HCT116 (cell line): ENCODE measurements around the gene CACNB2. TPM values are rescaled to one million over a fixed set of nuclear protein-coding genes. Genes with fewer than 3 reads are reported as not detected.

Source experiments
- ATAC-seq: fragments of 200-7000 bp; cut with Tn5 transposase; 2 replicates; pipeline ENCODE4 v1.9.1; 2020; ENCODE audit warnings: mild to moderate bottlenecking, moderate library complexity
- BruUV-seq: library from RNA; stranded (reverse); fragments of 400-500 nt; replicated peaks from 2 replicates; lab custom pipeline; 2021; lab: Mats Ljungman, UMichigan
- CTCF ChIA-PET: fragments of 300-600 bp; sonication (Branson Sonifier 250); formaldehyde crosslinking; loops from one replicate; lab custom pipeline; 2021; ENCODE audit warnings: antibody characterized with exemption; lab: Charles Lee
- POLR2A ChIA-PET: fragments of 300-600, 350-600 bp; sonication (Branson Sonifier 250); formaldehyde crosslinking; loops from one replicate; lab custom pipeline; 2021; ENCODE audit warnings: antibody characterized with exemption; lab: Charles Lee
- RAD21 ChIA-PET, 2 experiments: fragments of 300-600 bp; sonication (Branson Sonifier 250); formaldehyde crosslinking; loops; one replicate each; lab custom pipeline; 2023; ENCODE audit warnings: low total read pairs in 2 of 2; ENCODE audit not compliant: uncharacterized antibody in 2 of 2, unreplicated experiment in 2 of 2, low non-redundant PET in 1 of 2; lab: Charles Lee
- DNase-seq: peaks from one replicate; pipeline ENCODE4 v3.0.0-alpha.2; 2010; ENCODE audit warnings: low read depth, low spot score
- H2AFZ ChIP-seq: fragments of 200-600 bp; shearing (Covaris generic), sonication (generic); 2 replicates; pipeline ENCODE4 v1.6.1; 2017; ENCODE audit warnings: low read depth, mixed run types, mixed read lengths, antibody characterized with exemption, low read length; ENCODE audit not compliant: poor library complexity, severe bottlenecking
- H3K27ac ChIP-seq: 2 replicates; pipeline ENCODE4 v1.5.1; 2012; ENCODE audit warnings: low read depth, low read length
- H3K27me3 ChIP-seq: fragments of 200-600 bp; sonication (generic); 2 replicates; pipeline ENCODE4 v1.6.1; 2016; ENCODE audit warnings: mixed run types, low read length, mixed read lengths; ENCODE audit not compliant: insufficient read depth
- H3K36me3 ChIP-seq, 2 experiments: fragments of 200-500 bp in 1 of 2; fragments of 200-600 bp in 1 of 2; sonication (Bioruptor generic) in 1 of 2; sonication (generic) in 1 of 2; 2 replicates each; pipeline versions ENCODE4 v1.5.1 to v1.6.1; 2014 to 2016; ENCODE audit warnings: low read length in 2 of 2, inconsistent platforms in 1 of 2, mixed read lengths in 1 of 2, mixed run types in 1 of 2; ENCODE audit not compliant: insufficient read depth in 2 of 2, control insufficient read depth in 1 of 2
- H3K4me1 ChIP-seq, 2 experiments: fragments of 200-600 bp in 1 of 2; sonication (generic) in 1 of 2; 2 replicates each; pipeline versions ENCODE4 v1.5.1 to v1.6.1; 2012 to 2017; ENCODE audit warnings: low read length in 2 of 2, inconsistent platforms in 1 of 2, mild to moderate bottlenecking in 1 of 2, mixed read lengths in 1 of 2, mixed run types in 1 of 2, moderate library complexity in 1 of 2; ENCODE audit not compliant: insufficient read depth in 2 of 2, control insufficient read depth in 1 of 2
- H3K4me2 ChIP-seq: fragments of 200-600 bp; sonication (generic); 2 replicates; pipeline ENCODE4 v1.6.1; 2017; ENCODE audit warnings: mixed run types, low read length, mixed read lengths
- H3K4me3 ChIP-seq, 2 experiments: fragments of 200-600 bp in 1 of 2; sonication (generic) in 1 of 2; replicated peaks in 1 of 2; 2 replicates each; pipeline ENCODE4 v1.5.1; 2011 to 2016; ENCODE audit warnings: low read length in 2 of 2, control low read depth in 1 of 2, low read depth in 1 of 2, mild to moderate bottlenecking in 1 of 2, mixed read lengths in 1 of 2, mixed run types in 1 of 2
- H3K79me2 ChIP-seq: fragments of 200-600 bp; sonication (generic); 2 replicates; pipeline ENCODE4 v1.6.1; 2017; ENCODE audit warnings: mild to moderate bottlenecking, mixed run types, low read length, moderate library complexity, mixed read lengths; ENCODE audit not compliant: insufficient read depth
- H3K9ac ChIP-seq: fragments of 200-600 bp; sonication (generic); 2 replicates; pipeline ENCODE4 v1.6.1; 2016; ENCODE audit warnings: low read length, mixed read lengths
- H3K9me2 ChIP-seq: fragments of 200-600 bp; sonication (generic), shearing (Covaris generic); 2 replicates; pipeline ENCODE4 v1.6.1; 2017; ENCODE audit warnings: mixed run types, mild to moderate bottlenecking, moderate library complexity; ENCODE audit not compliant: insufficient read depth
- H3K9me3 ChIP-seq, 2 experiments: fragments of 200-500 bp in 1 of 2; fragments of 200-600 bp in 1 of 2; sonication (Bioruptor generic) in 1 of 2; sonication (generic) in 1 of 2; 2 replicates each; pipeline ENCODE4 v1.6.1; 2014 to 2017; ENCODE audit warnings: low read length in 2 of 2, mixed read lengths in 2 of 2, inconsistent platforms in 1 of 2, low read depth in 1 of 2, mild to moderate bottlenecking in 1 of 2, mixed run types in 1 of 2, moderate library complexity in 1 of 2; ENCODE audit not compliant: control insufficient read depth in 1 of 2, insufficient read depth in 1 of 2
- H4K20me1 ChIP-seq: fragments of 200-600 bp; sonication (generic), shearing (Covaris generic); 2 replicates; pipeline ENCODE4 v1.6.1; 2017; ENCODE audit warnings: mixed run types, mild to moderate bottlenecking, moderate library complexity; ENCODE audit not compliant: insufficient read depth
- ATF3 ChIP-seq: IDR thresholded peaks from 2 replicates; pipeline ENCODE4 v1.6.1; 2012
- CTCF ChIP-seq, 3 experiments: fragments of 200-600 bp in 1 of 3; sonication (generic) in 1 of 3; IDR thresholded peaks in 2 of 3; conservative IDR thresholded peaks in 1 of 3; 2 replicates each; pipeline ENCODE4 v1.5.1; 2012 to 2017; ENCODE audit warnings: low read depth in 2 of 3, low read length in 2 of 3, antibody characterized with exemption in 1 of 3, borderline replicate concordance in 1 of 3, control low read depth in 1 of 3, mild to moderate bottlenecking in 1 of 3, mixed read lengths in 1 of 3, mixed run types in 1 of 3, moderate library complexity in 1 of 3; ENCODE audit not compliant: insufficient read depth in 1 of 3
- EGR1 ChIP-seq: IDR thresholded peaks from 2 replicates; pipeline ENCODE4 v1.6.1; 2012; ENCODE audit warnings: low read depth
- ELF1 ChIP-seq: IDR thresholded peaks from 2 replicates; pipeline ENCODE4 v1.6.1; 2012; ENCODE audit warnings: low read depth, borderline replicate concordance
- EZH2 ChIP-seq: fragments of 200-600 bp; sonication (generic); IDR thresholded peaks from 2 replicates; pipeline ENCODE4 v1.6.1; 2017; ENCODE audit warnings: antibody characterized with exemption, mixed run types
- EZH2phosphoT487 ChIP-seq: fragments of 200-600 bp; IDR thresholded peaks from 2 replicates; pipeline ENCODE4 v1.6.1; 2018; ENCODE audit warnings: antibody characterized with exemption, borderline replicate concordance
- FOSL1 ChIP-seq: IDR thresholded peaks from 2 replicates; pipeline ENCODE4 v1.6.1; 2012; ENCODE audit warnings: low read depth
- MAX ChIP-seq: IDR thresholded peaks from 2 replicates; pipeline ENCODE4 v1.6.1; 2012
- POLR2A ChIP-seq: IDR thresholded peaks from 2 replicates; pipeline ENCODE4 v1.7.0; 2011; ENCODE audit warnings: borderline replicate concordance; ENCODE audit not compliant: insufficient read depth, insufficient read length; ENCODE audit errors: extremely low read depth
- POLR2AphosphoS5 ChIP-seq: IDR thresholded peaks from 2 replicates; pipeline ENCODE4 v1.6.1; 2011; ENCODE audit warnings: mild to moderate bottlenecking, low read depth, low read length, moderate library complexity
- RAD21 ChIP-seq: IDR thresholded peaks from 2 replicates; pipeline ENCODE4 v1.6.1; 2012; ENCODE audit warnings: low read depth, mild to moderate bottlenecking
- REST ChIP-seq: IDR thresholded peaks from 2 replicates; pipeline ENCODE4 v1.6.1; 2012; ENCODE audit warnings: low read depth
- SIN3A ChIP-seq: IDR thresholded peaks from 2 replicates; pipeline ENCODE4 v1.6.1; 2012; ENCODE audit warnings: low read depth
- SP1 ChIP-seq: IDR thresholded peaks from 2 replicates; pipeline ENCODE4 v1.6.1; 2012; ENCODE audit warnings: low read depth
- SRF ChIP-seq: IDR thresholded peaks from 2 replicates; pipeline ENCODE4 v1.6.1; 2012; ENCODE audit warnings: low read depth
- TCF7L2 ChIP-seq: IDR thresholded peaks from 2 replicates; pipeline ENCODE4 v1.7.0; 2011; ENCODE audit warnings: borderline replicate concordance, inconsistent platforms; ENCODE audit not compliant: insufficient read depth, insufficient read length; ENCODE audit errors: extremely low read depth
- ZBTB33 ChIP-seq: IDR thresholded peaks from 2 replicates; pipeline ENCODE4 v1.6.1; 2011; ENCODE audit warnings: mild to moderate bottlenecking, low read length, moderate library complexity; ENCODE audit not compliant: insufficient replicate concordance; ENCODE audit errors: extremely low read depth
- ZFX ChIP-seq: fragments of 450-650 bp; IDR thresholded peaks from 2 replicates; pipeline ENCODE4 v1.6.1; 2017
- ZNF274 ChIP-seq: fragments of 200-500 bp; sonication (Bioruptor generic); IDR thresholded peaks from 2 replicates; pipeline ENCODE4 v1.6.1; 2014; ENCODE audit warnings: mild to moderate bottlenecking, low read depth, low read length, inconsistent platforms
- intact Hi-C: fragments of 100-400 bp; cut with micrococcal nuclease; formaldehyde crosslinking; loops from 2 replicates; pipeline ENCODE4 v1.10.0; 2022
- total RNA-seq: library from RNA; stranded (reverse); gene quantifications from one replicate; pipeline ENCODE4 v1.2.1, GENCODE V29; 2021; ENCODE audit not compliant: unreplicated experiment

CACNB2 gene
- total RNA-seq, 1 experiment from 2014 or later, result 0.71 TPM

- BruUV-seq, result no TSS peak
- ATAC-seq (no peak), DNase-seq (no peak)
- H4K20me1 ChIP-seq, result no peaks in the 10 kb centered on the region
- no peaks in the 10 kb centered on the region for H3K36me3 ChIP-seq
- no peak overlapping the region for H3K4me2 ChIP-seq
- no peak overlapping the region for H2AFZ ChIP-seq
- POLR2A ChIA-PET, result no interaction called here
- H3K27me3 ChIP-seq, result no peaks in the 10 kb centered on the region
- no peaks in the 10 kb centered on the region for H3K4me1 ChIP-seq
- no peaks in the 10 kb centered on the region for H3K9me3 ChIP-seq
- intact Hi-C loops, result no loop called here
- no peak overlapping the region for H3K9ac ChIP-seq
- no peak for TF ChIP-seq REST
- TF ChIP-seq POLR2A, result no peak
- TF ChIP-seq TCF7L2, result no peak
- TF ChIP-seq EZH2phosphoT487, result no peak
- no peak for TF ChIP-seq ZBTB33
- TF ChIP-seq CTCF (IDR thresholded peaks at IDR 0.05 in 2 of 3, conservative IDR thresholded peaks at IDR 0.05 in 1 of 3; ENCODE audit: borderline replicate concordance in 1 of 3, insufficient read depth in 1 of 3, low read depth in 2 of 3, low read length in 2 of 3), result no peak
- no peak for TF ChIP-seq FOSL1
- no peak for TF ChIP-seq SP1
- TF ChIP-seq POLR2AphosphoS5, result no peak
- TF ChIP-seq ZNF274, result no peak
- no peak for TF ChIP-seq SRF
- TF ChIP-seq ELF1, result no peak
- TF ChIP-seq SIN3A, result no peak
- TF ChIP-seq EZH2, result no peak
- TF ChIP-seq MAX, result no peak
- TF ChIP-seq ATF3, result no peak
- TF ChIP-seq RAD21, result no peak
- TF ChIP-seq ZFX, result no peak
- no peak for TF ChIP-seq EGR1
- no peak overlapping the region for H3K4me3 ChIP-seq
- no peaks in the 10 kb centered on the region for H3K9me2 ChIP-seq
- H3K79me2 ChIP-seq, result no peaks in the 10 kb centered on the region
- RAD21 ChIA-PET, result no interaction called here
- CTCF ChIA-PET, result no interaction called here
- H3K27ac ChIP-seq, result no peak overlapping the region
Observed at GRCh38 chr10:18436902-18437301, 296.7 kb downstream of the CACNB2 start.
